Activated naive CD8-positive, alpha-beta T cell treated with anti-CD3 and anti-CD28 coated beads, Interleukin-2, amount 50 U/mL, for 16 hours (primary cell): ENCODE measurements around the gene ARF1.

Experiments
- DNase-seq: peaks from one replicate; pipeline ENCODE4 v3.0.0-alpha.2; 2020; ENCODE audit warnings: low read depth, low spot score

Gene ARF1

DNA sequence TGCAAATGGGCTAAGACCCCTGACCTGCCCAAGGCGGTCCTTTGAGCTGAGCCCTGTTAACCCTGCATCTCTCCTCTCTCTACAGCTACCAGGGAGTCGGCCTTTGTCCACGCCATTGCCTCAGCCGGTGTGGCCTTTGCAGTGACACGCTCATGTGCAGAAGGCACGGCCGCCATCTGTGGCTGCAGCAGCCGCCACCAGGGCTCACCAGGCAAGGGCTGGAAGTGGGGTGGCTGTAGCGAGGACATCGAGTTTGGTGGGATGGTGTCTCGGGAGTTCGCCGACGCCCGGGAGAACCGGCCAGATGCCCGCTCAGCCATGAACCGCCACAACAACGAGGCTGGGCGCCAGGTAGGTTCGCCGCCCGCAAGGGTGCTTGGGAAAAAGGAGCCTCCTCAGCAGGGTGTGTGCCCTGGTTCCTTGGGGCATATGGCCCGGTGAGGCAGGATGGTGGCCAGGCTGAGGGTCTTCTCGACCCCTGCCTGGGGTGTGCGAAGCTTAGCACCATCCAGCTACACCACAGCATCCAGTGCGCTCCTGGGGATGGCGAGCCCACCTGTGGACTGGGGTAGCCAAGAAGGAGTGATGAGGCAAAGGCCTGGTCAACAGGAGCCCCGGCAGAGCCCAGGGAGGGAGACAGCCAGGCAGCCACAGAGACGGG, 31.8 kb upstream of the ARF1 start:
- DNase-seq, result no peak

- DNase-seq, result no peak
Observed at GRCh38 chr1:228058172-228058948, 24.1 kb upstream of the ARF1 start.

DNA sequence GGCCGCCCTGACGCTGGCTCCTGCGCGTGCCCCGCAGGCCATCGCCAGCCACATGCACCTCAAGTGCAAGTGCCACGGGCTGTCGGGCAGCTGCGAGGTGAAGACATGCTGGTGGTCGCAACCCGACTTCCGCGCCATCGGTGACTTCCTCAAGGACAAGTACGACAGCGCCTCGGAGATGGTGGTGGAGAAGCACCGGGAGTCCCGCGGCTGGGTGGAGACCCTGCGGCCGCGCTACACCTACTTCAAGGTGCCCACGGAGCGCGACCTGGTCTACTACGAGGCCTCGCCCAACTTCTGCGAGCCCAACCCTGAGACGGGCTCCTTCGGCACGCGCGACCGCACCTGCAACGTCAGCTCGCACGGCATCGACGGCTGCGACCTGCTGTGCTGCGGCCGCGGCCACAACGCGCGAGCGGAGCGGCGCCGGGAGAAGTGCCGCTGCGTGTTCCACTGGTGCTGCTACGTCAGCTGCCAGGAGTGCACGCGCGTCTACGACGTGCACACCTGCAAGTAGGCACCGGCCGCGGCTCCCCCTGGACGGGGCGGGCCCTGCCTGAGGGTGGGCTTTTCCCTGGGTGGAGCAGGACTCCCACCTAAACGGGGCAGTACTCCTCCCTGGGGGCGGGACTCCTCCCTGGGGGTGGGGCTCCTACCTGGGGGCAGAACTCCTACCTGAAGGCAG, 23.4 kb upstream of the ARF1 start:
- no peak for DNase-seq

GRCh38 chr1:228059634-228060457, 22.7 kb upstream of the ARF1 start:
- no peak for DNase-seq

DNA sequence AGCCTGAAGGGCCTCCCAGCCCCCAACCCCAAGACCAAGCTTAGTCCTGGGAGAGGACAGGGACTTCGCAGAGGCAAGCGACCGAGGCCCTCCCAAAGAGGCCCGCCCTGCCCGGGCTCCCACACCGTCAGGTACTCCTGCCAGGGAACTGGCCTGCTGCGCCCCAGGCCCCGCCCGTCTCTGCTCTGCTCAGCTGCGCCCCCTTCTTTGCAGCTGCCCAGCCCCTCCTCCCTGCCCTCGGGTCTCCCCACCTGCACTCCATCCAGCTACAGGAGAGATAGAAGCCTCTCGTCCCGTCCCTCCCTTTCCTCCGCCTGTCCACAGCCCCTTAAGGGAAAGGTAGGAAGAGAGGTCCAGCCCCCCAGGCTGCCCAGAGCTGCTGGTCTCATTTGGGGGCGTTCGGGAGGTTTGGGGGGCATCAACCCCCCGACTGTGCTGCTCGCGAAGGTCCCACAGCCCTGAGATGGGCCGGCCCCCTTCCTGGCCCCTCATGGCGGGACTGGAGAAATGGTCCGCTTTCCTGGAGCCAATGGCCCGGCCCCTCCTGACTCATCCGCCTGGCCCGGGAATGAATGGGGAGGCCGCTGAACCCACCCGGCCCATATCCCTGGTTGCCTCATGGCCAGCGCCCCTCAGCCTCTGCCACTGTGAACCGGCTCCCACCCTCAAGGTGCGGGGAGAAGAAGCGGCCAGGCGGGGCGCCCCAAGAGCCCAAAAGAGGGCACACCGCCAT, 21.9 kb upstream of the ARF1 start:
- DNase-seq, result no peak

- DNase-seq, result no peak
Observed at GRCh38 chr1:228061411-228062084, 21.0 kb upstream of the ARF1 start.

DNA sequence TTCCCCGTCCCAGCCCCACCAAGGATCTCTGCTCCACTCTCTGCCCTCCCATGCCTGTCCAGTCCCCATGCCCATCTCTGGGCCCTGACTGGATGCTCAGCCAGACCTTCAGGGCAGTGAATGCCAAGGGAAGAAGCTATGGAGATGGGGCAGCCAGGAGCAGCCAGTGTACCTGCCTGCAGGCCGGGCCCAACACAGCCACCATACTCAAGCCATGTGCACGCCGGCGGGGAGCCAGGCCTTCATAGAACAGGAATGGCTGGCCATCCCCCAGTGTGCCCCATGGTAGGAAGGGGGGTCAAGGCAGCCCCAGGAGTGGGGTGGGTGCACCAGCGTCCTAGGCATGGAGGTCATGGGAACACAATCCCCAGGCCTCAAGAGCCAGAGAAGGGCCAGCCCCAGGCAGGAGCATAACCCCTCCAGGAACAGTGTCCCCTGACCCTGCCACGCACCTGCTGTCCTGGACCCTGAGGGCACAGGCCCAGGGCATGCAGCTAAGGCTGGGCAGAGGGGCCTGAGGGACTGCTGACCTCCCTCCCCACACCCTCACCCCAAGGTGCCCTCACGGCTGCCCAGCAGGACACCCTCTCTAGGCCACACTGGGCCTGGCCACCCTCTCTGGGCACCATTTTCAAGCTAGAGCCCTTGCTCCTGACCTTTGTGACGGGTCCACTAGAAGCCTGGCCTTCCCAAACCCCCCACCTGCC, 20.3 kb upstream of the ARF1 start:
- no peak for DNase-seq

DNA sequence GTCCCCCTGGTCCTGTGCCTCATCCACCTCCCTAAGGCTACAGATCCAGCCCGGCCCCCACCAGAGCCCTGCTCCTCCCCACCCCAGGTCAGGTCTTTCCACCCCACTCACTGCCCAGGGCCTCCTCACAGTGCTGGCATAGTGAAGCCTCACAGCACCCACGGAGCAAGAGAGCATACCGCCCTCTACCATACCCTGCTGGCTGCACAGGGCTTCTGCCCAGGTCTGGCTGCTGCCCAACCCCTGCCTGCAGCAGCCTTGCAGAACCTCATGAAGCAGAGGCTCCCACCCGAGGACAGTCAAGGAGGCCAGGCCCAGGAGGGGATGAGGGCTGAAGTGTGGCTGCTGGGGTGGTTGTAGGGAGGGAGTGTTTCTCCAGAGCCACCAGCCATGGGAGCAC, 19.7 kb upstream of the ARF1 start:
- no peak for DNase-seq

GRCh38 chr1:228063251-228064191, 19.0 kb upstream of the ARF1 start:
- no peak for DNase-seq

DNA sequence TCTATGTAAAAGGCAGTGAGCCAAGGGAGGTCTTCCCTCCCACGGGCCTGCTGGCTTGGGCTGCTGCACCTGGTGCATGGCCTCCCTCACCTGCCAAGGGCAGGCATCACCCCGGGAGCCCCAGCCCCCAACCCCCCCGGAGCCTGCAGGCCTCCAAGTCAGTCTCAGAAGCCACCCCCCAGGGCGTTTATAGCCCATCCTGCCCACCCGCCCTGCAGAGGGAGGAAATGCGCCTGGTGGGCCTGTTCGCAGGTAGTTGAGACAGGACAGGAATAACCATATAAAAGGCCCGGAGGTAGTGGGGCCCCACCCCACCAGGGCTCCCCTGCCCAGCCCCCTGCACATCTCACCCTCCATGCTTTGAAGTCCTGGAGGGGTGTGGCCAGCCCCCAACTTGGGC, 18.2 kb upstream of the ARF1 start:
- DNase-seq, result no peak

DNA sequence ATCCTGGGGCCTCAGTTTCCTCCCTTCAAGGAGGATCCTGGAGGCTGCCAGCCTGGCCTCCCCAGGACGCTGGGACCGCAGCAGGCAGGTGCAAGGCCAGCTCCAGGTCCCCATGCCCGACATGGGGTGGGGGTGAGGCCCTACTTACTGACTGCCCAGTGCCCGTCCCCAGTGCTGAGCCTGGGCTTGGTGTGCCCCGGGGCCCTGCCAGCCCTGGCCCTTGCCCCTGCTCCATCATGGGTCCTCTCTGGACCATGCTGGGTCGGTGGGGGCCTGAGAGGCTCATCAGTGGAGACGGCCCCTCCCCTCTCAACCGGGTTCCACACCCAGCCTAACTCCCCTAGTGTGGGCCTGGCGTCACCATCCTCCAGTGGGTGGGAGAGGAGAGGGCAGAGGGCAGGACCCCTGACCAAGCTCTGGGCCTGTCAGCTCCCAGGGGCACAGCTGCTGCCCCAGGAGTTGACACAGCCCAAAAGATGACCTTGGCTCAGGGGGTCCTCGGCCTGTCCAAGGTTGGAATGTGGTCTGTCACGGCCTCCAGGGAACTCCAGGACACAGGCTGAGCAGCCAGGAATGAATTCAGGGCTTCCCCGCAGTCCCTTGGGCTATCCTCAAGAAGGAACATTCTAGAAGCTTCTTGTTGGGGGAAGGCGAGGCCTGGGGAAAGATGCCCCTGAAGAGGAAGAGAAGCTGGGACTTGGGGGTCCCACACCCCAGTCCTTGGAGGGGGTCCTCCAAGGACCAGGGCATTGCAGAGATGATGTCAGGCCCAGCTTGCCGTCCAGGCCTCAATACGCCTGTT, 17.6 kb upstream of the ARF1 start:
- DNase-seq, result no peak

GRCh38 chr1:228065543-228066347, 16.8 kb upstream of the ARF1 start:
- DNase-seq, result no peak

GRCh38 chr1:228066416-228066815, 16.1 kb upstream of the ARF1 start:
- no peak for DNase-seq

DNA sequence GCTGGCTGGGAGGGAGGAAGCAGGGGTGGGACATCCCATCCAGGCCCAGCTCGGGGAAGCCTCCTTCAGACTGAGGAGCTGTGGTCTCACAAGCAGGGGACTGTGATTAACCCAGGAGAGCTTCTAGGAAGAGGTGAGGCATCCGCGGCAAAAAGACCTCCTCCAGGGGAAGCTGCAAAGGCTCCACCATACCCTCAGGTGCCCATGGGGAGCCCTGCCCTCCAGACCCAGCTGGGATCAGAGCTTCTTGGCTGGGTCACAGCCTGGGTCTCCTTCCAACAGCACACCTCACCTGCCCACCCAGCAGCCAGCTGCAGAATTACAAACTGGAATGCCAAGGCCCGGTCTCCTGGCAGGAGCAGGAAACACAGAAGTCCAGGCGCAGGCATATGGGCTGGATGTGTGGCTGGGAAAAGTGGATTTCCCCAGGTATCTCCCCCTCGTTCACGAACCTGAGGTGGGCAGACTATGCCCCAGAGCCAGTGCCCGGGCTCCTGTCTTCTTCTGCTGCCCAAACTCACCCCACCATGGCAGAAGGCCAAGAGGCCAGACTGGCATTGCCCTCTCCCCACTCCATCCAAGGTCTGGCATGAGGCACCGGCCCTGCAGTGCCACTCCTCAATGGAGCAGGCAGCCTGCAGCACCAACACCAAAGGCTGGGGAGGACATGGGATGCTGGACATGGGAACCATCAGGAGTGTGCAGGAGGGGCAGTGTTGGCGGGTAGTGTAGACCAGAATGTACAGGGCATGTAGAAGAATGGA, 15.4 kb upstream of the ARF1 start:
- no peak for DNase-seq

DNA sequence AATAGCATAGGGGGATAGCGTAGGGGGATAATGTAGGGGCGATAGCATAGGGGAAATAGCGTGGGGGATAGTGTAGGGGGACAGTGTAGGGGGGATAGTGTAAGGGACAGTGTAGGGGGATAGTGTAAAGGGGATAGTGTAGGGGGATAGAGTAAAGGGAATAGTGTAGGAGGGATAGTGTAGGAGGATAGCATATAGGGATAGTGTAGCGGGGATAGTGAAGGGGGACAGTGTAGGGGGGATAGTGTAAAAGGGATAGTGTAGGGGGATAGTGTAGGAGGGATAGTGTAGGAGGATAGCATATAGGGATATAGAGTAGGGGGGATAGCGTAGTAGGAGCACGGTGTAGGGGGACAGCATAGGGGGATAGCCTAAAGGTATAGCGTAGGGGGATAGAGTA, 14.1 kb upstream of the ARF1 start:
- no peak for DNase-seq

DNA sequence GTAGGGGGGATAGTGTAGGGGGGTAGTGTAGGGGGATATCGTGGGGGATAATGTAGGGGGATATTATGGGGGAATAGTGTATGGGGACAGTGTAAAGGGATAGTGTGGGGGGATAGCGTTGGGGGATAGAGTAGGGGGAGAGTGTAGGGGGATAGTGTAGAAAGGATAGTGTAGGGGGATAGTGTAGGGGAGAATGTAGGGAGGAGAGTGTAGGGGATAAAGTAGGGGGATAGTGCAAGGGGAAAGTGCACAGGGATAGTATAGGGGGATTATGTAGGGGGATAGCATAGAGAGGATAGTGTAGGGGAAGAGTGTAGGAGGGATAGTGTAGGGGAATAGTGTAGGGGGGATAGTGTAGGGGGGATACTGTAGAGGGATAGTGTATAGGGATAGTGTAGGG, 12.3 kb upstream of the ARF1 start:
- no peak for DNase-seq

DNA sequence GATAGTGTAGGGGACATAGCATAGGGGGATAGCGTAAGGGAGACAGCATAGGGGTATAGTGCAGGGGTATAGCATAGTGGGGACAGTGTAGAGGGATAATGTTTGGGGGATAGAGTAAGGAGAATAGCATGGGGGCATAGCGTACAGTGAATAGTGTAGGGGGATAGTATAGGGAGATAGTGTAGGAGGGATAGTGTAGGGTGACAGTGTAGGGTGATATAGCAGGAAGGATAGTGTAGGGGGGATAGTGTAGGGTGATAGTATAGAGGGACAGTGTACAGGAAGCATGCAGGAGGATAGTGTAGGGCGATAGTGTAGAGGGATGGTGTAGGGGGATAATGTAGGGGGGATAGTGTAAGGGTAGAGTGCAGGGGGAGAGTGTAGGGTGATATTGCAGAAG, 11.7 kb upstream of the ARF1 start:
- DNase-seq, result no peak
